ENCODE results near the gene PAK6.

- no peak for TF ChIP-seq POLR2AphosphoS5 (IDR thresholded peaks at IDR 0.05; ENCODE audit: low read depth, low read length)
- no peak for TF ChIP-seq POLR2A (IDR thresholded peaks at IDR 0.05; ENCODE audit: low read depth, low read length)
- no peak for TF ChIP-seq TAF1 (IDR thresholded peaks at IDR 0.05; ENCODE audit: low read depth, low read length)
- no peak for TF ChIP-seq PAX5 (IDR thresholded peaks at IDR 0.05; ENCODE audit: insufficient read depth, low read length, severe bottlenecking)
- no peak for TF ChIP-seq SPI1 (IDR thresholded peaks at IDR 0.05; ENCODE audit: low read depth, low read length)
Measured at GRCh38 chr15:40270246-40270995, 31.6 kb downstream of the PAK6 start.

All from GM12891 (cell line).